HG03432 (cell line): ENCODE measurements around the gene CD99.
"Not testable (repeated sequence)": the region's sequence is repeated elsewhere in the genome, so short reads cannot be mapped to it uniquely, and the experiment has no call there.

ENCODE experiments used
- ATAC-seq: cut with Tn5 transposase; IDR thresholded peaks from one replicate; pipeline ENCODE4 v1.9.1; 2021; ENCODE audit warnings: mild to moderate bottlenecking, moderate library complexity; ENCODE audit not compliant: unreplicated experiment

The CD99 gene

DNA sequence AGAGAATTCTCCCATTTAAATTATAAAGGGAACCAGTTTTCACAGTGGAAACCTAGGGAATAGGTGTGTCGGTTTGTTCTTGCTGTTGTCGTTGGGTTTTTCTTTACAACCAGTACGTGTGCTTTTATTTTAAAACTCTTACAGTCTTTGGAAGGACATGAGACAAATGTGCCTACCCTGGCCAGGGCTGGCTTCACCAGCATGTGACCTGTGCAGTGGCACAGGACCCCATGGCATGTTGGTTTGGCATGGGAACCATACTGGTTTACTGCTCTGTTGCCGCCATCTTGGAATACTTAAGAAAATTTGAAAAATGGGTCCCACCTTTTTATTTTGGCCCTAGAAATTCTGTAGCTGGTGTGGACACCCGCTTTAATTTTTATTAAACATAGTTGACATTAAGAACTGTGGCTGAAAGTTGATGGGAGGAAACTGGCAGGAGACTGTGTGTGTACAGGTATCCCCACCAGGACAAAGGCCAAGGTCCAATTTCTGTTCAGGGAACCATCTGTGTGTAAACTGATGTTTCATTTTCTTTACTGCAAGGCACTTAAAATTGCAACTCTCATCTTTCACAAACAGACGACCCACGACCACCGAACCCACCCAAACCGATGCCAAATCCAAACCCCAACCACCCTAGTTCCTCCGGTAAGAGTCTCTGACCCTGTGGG is 28.8 kb downstream of the CD99 start:
- ATAC-seq: no peak

DNA sequence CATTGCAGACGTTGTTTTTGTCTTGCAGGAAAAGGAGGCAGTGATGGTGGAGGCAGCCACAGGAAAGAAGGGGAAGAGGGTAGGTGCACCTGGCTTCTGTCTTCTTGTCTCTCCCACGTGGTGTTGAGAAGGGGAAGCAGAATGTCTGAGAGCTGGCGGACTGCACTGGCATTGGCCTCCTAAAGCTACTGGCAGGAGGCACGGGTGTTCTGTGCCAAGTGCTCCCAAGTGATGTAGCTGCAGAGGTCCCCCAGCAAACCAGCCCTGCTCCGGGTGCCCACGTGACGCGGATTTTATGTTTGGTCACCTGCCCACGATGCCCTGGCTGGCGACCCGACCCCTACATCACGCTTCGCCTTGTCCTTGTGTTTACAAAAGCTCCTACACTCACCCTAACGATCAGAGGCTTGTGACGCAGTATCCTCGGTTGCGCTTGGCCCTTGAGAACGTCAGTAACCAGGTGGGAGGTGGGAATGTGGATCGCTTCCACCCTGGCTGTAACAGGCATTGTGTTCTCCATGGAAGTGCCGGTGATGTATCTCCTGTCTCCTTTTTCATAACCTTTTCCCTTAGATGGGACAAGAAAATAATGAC is 32.3 kb downstream of the CD99 start:
- no peak for ATAC-seq

DNA sequence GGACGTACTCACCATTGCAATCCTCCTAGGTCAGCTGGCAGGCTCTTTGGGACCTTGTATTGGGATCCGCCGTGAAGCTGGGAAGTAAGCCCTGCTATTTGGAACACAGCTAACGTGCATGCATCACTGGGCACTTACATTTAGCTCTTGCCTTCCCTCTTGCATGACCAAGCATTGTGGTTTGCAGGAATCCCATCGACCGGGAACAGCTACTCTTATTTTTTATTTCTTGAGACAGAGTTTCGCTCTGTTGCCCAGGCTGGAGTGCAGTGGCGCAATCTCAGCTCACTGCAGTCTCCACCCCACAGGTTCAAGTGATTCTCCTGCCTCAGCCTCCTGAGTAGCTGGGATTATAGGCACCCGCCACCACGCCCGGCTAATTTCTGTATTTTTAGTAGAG is 36.2 kb downstream of the CD99 start:
- ATAC-seq: not testable (repeated sequence)

DNA sequence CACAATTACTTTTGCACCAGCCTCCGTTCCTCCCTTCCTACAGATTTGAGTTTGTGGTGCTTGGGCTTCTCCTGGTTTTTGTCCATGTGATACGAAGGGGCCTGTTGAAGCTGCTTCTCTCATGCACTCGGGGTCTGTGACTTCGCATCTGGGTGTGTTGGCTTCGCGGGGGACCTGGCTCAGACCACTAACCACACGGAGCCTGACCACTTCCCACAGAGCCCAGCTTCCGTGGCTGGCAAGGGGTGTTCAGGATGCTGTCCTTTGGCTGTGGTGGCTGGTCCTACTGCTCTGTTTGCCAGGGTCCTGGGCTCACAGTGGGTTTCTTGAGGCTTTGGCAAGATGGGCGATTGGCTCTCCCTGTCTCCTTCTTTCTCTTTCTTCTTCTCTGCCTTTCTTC is 41.0 kb downstream of the CD99 start:
- ATAC-seq: no peak

DNA sequence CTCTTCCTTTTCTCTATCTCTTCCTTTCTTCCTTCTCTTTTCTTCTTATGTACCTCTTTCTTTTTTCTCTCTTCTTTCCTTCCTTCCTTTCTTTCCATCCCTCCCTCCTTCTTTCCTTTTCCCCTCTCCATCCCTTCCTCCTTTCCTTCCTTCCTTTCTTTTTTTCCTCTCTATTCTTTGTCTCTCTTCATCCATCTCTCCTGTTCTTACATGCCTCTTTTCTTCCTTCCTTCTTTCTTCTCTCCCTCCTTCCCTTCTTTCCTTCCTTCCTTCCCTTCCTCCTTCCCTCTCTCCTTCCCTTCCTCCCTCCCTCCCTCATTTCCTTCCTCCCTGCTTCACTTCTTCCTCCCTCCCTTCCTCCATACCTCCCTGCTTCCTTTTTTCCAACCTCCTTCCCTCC is 41.6 kb downstream of the CD99 start:
- no peak for ATAC-seq

DNA sequence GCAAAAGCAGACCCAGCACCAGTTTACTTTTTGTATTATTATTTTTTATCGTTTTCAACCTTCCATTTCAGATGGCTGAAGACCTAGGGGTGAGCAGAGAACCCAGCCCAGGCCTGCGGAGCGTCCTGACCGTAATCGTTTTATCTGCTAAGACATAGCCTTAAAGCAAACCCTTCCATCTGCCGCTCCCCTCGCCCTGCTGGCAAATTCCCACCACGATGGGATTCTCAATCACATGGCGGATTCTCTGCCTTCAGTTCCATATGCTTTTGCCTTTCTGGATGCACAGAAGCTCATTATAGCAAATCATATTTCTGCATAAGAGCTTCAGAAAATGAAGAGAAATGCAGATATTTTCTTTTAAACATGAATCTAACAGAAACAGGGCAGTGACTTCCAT is 42.2 kb downstream of the CD99 start:
- ATAC-seq: no peak

DNA sequence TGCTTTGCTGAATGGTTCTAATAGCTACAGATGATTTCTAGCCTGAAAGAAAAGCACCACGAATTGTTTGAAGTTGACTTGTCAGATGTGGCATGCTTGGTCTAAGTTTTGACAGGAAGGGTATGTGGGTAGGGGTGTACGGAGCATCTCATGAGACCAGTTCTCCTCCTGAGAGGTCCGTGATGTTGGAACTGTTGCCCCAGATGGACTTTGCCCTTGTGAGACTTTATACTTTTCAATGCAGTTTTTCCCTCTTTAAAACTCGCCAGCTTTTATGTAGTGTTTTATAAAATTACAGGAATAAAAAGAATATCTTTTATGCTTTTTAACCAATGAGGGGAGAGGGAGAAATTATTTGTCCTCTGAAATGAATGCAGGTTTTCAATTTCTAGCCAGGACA is 44.2 kb downstream of the CD99 start:
- no peak for ATAC-seq

DNA sequence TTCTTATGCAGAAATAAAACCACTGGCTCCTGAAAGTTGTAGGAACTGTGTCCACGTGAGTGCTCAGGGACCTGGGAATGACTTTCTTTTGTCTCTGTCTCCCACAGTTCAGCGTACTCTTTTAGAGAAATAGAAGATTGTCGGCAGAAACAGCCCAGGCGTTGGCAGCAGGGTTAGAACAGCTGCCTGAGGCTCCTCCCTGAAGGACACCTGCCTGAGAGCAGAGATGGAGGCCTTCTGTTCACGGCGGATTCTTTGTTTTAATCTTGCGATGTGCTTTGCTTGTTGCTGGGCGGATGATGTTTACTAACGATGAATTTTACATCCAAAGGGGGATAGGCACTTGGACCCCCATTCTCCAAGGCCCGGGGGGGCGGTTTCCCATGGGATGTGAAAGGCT is 49.6 kb downstream of the CD99 start:
- no peak for ATAC-seq

DNA sequence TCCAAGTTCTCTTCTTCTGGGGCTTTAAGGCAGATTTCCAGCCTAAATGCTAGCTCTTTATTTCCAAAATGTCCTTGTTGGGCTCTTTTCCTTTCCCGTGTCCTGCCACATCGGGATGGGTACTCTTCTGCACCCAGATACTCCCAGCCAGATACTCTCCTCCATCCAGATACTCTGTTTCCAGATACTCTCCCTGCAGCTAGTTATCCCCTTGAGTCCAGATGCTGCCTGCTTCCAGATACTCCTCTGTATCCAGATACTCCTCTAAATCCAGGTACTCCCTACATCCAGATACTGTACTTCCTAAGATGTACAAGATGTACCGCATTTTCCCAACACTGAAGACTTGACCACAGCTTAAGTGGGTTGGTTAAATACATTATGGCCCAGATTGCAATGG is 50.3 kb downstream of the CD99 start:
- no peak for ATAC-seq

DNA sequence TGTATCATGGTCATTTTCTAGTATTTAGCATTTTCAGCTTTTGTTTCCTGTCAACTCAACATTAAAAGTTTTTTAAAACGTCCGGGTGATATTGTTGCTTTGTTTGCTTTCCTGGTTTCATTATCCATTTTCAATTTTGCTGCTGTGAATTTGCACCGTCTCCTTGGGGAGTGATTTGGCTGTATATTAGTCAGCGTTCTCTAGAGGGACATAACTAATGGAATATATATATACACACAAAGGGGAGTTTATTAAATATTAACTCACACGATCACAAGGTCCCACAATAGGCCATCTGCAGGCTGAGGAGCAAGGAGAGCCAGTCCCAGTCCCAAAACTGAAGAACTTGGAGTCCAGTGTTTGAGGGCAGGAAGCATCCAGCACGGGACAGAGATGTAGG is 55.2 kb downstream of the CD99 start:
- ATAC-seq: not testable (repeated sequence)

DNA sequence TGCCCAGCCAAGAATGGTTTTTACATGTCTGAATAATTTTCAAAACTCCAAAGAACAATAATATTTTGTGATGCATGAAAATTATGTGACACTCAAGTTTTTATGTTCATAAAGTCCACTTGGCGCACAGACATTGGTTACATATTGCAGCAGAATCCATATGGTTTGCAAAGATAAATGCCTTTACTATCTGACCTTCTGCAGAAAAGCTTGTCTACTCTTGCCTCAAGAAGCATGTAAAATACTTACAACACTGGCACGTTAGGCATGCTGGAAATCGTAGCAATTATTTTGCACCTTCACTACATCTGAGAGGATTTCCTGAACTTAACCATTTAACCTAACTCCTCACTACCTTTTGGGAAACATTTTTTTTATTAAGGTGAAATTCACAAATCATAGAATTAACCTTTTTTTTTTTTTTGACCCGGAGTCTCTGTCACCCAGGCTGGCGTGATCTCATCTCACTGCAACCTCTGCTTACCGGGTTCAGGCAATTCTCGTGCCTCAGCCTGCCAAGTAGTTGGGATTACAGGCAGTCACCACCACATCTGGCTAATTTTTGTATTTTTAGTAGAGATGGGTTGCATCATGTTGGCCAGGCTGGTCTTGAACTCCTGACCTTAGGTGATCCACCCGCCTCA is 57.2 kb downstream of the CD99 start:
- no peak for ATAC-seq

DNA sequence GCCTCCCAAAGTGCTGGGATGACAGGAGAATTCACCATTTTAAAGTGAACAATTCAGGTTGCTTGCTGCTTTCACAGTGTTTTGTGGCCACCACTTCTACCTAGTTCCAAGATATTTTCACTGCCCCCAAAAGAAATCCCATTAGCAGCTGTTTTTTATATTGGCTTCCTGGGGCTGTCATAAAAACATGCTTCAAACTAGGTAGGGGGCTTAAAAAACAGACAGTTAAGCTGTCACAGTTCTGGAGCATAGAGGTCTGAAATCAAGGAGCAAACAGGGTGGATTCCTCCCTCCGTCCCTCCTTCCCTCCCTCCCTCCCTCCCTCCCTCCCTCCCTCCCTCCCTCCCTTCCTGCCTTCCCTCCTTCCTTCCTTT is 57.7 kb downstream of the CD99 start:
- no peak for ATAC-seq

DNA sequence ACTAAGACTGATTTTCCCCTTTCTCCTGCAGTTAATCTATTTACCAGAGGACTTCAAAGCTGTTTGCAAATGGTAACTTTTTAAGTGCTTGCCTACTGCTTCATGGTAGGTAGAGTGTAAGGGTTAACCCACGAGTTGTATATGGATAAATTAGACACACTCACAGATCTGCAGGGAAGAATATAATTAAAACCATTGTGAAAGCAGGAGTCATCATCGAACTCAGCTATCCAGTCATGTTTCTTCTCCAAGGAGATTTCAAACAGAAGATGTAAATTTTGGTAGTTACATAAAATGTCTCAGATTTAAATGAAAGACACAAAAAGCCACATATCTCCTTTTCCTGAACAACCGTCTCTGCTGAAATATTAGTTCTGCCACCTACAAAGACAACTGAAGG is 60.2 kb downstream of the CD99 start:
- ATAC-seq: no peak

DNA sequence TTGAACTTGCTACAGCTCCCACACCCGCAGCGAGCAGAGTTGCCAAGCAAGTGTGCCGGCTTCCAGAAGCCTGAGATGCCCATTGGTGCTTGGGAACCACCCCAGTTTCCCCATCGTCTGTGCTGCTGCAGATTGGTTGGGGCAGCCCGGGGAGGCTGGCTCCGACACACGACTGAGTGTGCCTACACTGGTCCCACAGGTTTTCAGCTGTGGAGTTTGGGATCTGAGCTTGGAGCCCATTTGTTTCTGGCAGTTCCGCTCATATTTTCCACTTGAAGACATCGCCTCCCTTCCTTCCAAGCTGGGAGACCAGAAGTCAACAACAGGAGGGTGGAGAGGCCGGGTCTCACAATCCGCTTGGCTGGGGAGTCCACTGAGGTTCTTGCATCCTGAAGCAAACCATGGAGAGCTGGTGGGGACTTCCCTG is 60.8 kb downstream of the CD99 start, which contains the start of gene XG:
TSS of gene XG (plus strand) at position 167 of the 427 bp plus-strand sequence. CDS start at position 402, 235 bp downstream.
- not testable (repeated sequence) for ATAC-seq

DNA sequence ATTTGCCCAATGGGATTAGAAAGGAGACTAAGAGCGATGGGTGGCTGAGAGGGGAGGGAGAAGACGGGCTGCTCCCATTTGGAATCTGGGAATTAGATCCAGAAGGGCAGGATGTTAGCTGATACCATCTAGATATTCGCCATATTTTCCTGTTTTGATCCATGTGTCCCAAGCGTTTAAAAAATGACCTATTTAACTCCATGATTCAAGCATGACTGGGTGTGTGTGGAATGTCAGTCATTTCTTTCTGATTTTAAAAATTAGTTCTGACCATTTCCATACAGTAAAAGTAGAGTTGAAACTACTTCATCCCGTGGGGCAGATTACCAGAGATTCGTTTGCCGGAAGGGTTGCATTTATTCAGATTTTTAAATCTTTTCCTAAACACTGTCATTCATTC is 61.3 kb downstream of the CD99 start:
- ATAC-seq: not testable (repeated sequence)

DNA sequence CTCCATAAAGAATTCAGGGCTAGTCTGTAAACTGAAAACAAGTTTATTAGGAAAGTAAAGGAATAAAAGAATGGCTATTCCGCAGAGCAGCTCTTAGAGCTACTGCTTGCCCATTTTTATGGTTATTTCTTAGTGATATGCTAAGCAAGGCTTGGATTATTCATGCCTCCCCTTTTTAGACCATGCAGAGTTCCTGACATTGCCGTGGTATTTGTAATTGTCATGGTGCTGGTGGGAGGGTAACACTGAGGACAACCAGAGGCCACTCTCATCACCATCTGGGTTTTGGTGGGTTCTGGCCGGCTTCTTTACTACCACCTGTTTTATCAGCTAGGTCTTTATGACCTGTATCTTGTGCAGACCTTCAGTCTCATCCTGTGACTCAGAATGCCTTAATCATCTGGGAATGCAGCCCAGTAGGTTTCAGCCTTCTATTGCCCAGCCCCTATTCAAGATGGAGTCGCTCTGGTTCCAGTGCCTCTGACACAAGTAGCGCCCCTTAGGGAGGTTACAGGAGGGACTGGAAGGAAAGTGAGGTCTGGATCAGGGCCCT is 64.1 kb downstream of the CD99 start:
- ATAC-seq: not testable (repeated sequence)

DNA sequence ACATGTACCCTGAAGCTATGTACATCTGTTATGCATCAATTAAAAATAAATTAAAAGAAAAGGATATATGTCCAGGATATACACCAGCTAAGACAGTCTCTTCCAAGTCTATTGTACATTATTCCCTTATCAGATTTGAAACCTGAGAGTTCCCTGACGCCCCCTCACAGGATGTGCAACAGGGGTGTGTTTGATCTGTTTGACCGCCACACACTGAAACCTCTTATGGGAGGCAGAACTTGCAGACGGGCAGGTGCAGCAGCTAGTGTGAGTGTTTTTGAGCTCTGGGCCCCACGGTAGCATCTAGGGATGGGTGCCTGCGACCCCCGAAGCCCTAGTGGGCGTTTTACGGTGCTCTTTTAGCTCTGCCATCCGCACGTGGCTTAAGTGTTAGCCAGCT is 65.5 kb downstream of the CD99 start:
- ATAC-seq: no peak

DNA sequence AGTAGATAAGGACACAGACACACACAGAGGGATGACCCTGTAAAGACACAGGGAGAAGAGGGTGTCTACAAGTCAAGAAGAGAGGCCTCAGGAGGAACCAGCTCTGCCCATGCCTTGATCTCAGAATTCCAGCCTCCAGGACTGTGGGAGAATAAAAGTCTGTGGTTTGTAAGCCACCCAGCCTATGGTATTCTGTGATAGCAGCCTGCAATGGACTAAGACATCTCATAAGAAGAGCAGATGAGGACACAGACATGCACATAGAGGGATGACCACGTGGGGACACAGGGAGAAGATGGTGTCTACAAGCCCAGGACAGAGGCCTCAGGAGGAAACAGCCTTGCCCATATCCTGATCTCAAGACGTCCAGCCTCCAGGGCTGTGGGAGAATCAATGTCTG is 70.2 kb downstream of the CD99 start:
- no peak for ATAC-seq

DNA sequence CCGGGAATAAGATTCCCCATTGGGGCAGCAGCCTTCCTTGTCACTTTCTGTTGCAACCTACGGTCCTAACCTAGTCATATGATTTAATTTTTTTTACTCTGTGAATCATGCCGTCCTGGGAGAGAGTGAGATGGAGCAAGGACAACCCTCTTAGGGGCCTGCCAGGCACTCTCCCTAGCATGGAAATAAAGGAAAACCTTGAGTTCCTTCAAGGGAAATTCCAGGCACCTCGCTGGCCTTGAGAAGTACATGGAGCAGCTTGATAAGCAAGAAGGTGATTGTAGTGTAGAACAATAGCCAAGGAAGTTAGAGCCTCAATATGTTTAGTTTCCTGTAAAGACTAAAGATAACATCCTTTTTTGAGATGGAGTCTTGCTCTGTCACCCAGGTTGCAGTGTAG is 71.6 kb downstream of the CD99 start:
- ATAC-seq: not testable (repeated sequence)

DNA sequence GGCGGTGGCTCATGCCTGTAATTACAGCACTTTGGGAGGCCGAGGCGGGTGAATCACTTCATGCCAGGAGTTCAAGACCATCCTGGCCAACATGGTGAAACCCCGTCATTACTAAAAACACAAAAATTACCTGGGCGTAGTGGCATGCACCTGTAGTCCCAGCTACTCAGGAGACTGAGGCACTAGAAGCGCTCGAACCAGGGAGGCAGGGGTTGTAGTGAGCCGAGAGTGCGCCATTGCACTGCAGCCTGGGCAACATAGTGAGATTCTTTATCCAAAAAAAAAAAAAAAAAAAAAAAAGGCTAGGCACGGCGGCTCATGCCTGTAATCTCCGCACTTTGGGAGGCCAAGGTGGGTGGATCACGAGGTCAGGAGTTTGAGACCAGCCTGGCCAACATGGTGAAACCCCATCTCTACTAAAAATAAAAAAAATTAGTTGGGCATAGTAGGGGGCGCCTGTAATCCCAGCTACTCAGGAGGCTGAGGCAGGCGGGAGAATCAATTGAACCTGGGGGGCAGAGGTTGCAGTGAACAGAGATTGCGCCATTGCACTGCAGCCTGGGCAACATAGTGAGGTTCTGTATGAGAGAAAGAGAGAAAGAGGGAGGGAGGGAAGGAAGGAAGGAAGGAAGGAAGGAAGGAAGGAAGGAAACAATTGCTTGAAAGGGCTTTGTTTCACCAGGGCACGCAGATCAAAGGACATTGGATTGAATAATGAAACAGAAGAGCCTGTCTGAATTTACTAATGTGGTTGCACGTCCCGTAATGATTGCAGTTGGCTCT is 73.9 kb downstream of the CD99 start:
- ATAC-seq: not testable (repeated sequence)

DNA sequence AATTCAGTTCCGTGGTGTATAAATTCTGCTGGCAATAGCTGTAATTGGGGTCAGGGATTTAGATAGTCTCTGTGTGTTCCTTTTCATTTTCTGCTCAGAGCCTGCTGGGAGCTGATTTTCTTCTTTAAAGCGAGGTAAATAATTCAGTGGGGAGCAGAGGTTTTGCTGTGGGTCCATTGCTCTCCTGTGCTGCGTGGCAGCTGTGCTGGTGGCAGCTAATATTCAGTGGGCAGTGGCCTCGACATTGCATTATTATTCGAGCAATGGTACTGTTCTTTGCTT is 74.4 kb downstream of the CD99 start:
- no peak for ATAC-seq

DNA sequence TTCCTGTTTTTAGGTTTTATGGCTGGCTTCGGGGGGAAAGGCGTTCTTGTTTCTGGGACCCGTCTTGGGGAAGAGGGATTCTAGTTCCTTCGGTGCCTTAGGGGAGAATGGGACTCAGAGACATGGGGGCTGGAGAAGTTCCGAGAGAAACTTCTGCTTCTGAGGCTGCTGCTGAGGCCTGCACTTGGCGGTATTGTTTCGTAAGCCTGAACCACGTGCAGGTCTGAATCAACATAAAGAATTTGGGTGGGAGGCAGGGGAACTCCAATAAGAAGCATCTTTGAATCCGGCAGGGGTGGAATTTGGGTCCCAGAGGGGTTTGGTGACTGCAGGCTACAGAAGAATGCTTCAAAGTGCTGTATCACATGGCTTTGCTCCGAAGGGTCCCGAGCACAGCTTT is 75.8 kb downstream of the CD99 start:
- ATAC-seq: no peak
